Panc1 (cell line): ENCODE results near the gene PPARGC1A. TPM values are rescaled to one million over a fixed set of nuclear protein-coding genes. Genes with fewer than 3 reads are reported as not detected.

Experiments used
- ATAC-seq: fragments of 200-7000 bp; cut with Tn5 transposase; 2 replicates; pipeline ENCODE4 v1.9.1; 2020; ENCODE audit warnings: mild to moderate bottlenecking, moderate library complexity
- BruUV-seq: library from RNA; stranded (reverse); fragments of 400-500 nt; replicated peaks from 2 replicates; lab custom pipeline; 2021; lab: Mats Ljungman, UMichigan
- CTCF ChIA-PET: fragments of 300-600 bp; sonication (Branson Sonifier 250); formaldehyde crosslinking; loops from one replicate; lab custom pipeline; 2022; ENCODE audit warnings: antibody characterized with exemption; lab: Charles Lee
- POLR2A ChIA-PET: fragments of 300-600 bp; sonication (Branson Sonifier 250); formaldehyde crosslinking; loops from one replicate; lab custom pipeline; 2022; ENCODE audit warnings: antibody characterized with exemption; lab: Charles Lee
- DNase-seq: peaks from one replicate; pipeline ENCODE4 v3.0.0-alpha.2; 2010; ENCODE audit warnings: low read depth, low spot score
- H3K27ac ChIP-seq: 2 replicates; pipeline ENCODE4 v1.5.1; 2011; ENCODE audit warnings: mild to moderate bottlenecking, low read length, inconsistent platforms
- H3K27me3 ChIP-seq: fragments of 200-500 bp; sonication (Bioruptor generic); 2 replicates; pipeline ENCODE4 v1.6.0; 2014; ENCODE audit warnings: low read length, inconsistent platforms; ENCODE audit not compliant: control insufficient read depth, insufficient read depth
- H3K36me3 ChIP-seq: fragments of 200-500 bp; sonication (Bioruptor generic); 2 replicates; pipeline ENCODE4 v1.5.1; 2014; ENCODE audit warnings: inconsistent platforms, mild to moderate bottlenecking, low read length, moderate library complexity; ENCODE audit not compliant: control insufficient read depth, insufficient read depth
- H3K4me1 ChIP-seq: 2 replicates; pipeline ENCODE4 v1.5.1; 2011; ENCODE audit warnings: inconsistent platforms, mild to moderate bottlenecking, low read length, moderate library complexity; ENCODE audit not compliant: control insufficient read depth, insufficient read depth
- H3K4me3 ChIP-seq, 2 experiments: 2 replicates each; pipeline ENCODE4 v1.5.1; 2011 to 2012; ENCODE audit warnings: low read depth in 2 of 2, low read length in 2 of 2, mild to moderate bottlenecking in 2 of 2, inconsistent platforms in 1 of 2, moderate library complexity in 1 of 2
- H3K9me3 ChIP-seq: fragments of 200-500 bp; sonication (Bioruptor generic); 2 replicates; pipeline ENCODE4 v1.5.1; 2014; ENCODE audit warnings: low read depth, mild to moderate bottlenecking, inconsistent platforms, low read length, moderate library complexity; ENCODE audit not compliant: control insufficient read depth, insufficient read depth
- POLR2AphosphoS5 ChIP-seq: IDR thresholded peaks from 2 replicates; pipeline ENCODE4 v1.6.1; 2012; ENCODE audit warnings: mild to moderate bottlenecking, low read depth, low read length, moderate library complexity
- REST ChIP-seq, 2 experiments: IDR thresholded peaks; 2 replicates each; pipeline ENCODE4 v1.6.1; 2011 to 2012; ENCODE audit warnings: low read depth in 2 of 2, control low read depth in 1 of 2, low read length in 1 of 2, mild to moderate bottlenecking in 1 of 2, moderate library complexity in 1 of 2; ENCODE audit not compliant: insufficient read depth in 1 of 2
- SIN3A ChIP-seq: IDR thresholded peaks from 2 replicates; pipeline ENCODE4 v1.6.1; 2012; ENCODE audit warnings: low read depth, mild to moderate bottlenecking, low read length, moderate library complexity, borderline replicate concordance; ENCODE audit not compliant: insufficient read depth
- TCF7L2 ChIP-seq: IDR thresholded peaks from 2 replicates; pipeline ENCODE4 v1.6.1; 2011; ENCODE audit warnings: mild to moderate bottlenecking, low read depth, low read length, inconsistent platforms
- in situ Hi-C: cut with HindIII; loops from 2 replicates; pipeline ENCODE4 v1.10.0; 2016; ENCODE audit warnings: low sequenced_read_pairs, low pct_unique_long_range_greater_than_20kb
- intact Hi-C: fragments of 100-400 bp; cut with micrococcal nuclease; formaldehyde crosslinking; loops from one replicate; pipeline ENCODE4 v1.10.0; 2022; ENCODE audit not compliant: unreplicated experiment
- total RNA-seq: library from RNA; stranded (reverse); gene quantifications from one replicate; pipeline ENCODE4 v1.2.1, GENCODE V29; 2021; ENCODE audit not compliant: unreplicated experiment
- TF ChIP-seq, protein P1 (sequence below): fragments of 450-650 bp; IDR thresholded peaks from 2 replicates; pipeline ENCODE4 v1.5.1; 2017; ENCODE audit warnings: mild to moderate bottlenecking

The PPARGC1A gene
- total RNA-seq, 1 experiment from 2014 or later = 0.59 TPM

- Histone ChIP-seq H3K4me3 (no peak overlapping the region), H3K27ac (no peak overlapping the region), H3K36me3 (no peaks in the 10 kb centered on the region), H3K4me1 (no peaks in the 10 kb centered on the region), H3K27me3 (no peaks in the 10 kb centered on the region), H3K9me3 (no peaks in the 10 kb centered on the region)
- POLR2A ChIA-PET = no interaction called here
- CTCF ChIA-PET = no interaction called here
- BruUV-seq = no TSS peak
- DNase-seq (no peak), ATAC-seq (no peak)
- in situ Hi-C loops = no loop called here
- TF ChIP-seq POLR2AphosphoS5 (no peak), TCF7L2 (no peak), SIN3A (no peak), REST (IDR thresholded peaks at IDR 0.05; ENCODE audit: insufficient read depth in 1 of 2, low read depth in 2 of 2, low read length in 1 of 2) (no peak)
- TF ChIP-seq, protein P1, sequence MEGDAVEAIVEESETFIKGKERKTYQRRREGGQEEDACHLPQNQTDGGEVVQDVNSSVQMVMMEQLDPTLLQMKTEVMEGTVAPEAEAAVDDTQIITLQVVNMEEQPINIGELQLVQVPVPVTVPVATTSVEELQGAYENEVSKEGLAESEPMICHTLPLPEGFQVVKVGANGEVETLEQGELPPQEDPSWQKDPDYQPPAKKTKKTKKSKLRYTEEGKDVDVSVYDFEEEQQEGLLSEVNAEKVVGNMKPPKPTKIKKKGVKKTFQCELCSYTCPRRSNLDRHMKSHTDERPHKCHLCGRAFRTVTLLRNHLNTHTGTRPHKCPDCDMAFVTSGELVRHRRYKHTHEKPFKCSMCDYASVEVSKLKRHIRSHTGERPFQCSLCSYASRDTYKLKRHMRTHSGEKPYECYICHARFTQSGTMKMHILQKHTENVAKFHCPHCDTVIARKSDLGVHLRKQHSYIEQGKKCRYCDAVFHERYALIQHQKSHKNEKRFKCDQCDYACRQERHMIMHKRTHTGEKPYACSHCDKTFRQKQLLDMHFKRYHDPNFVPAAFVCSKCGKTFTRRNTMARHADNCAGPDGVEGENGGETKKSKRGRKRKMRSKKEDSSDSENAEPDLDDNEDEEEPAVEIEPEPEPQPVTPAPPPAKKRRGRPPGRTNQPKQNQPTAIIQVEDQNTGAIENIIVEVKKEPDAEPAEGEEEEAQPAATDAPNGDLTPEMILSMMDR = no peak
- intact Hi-C loops = no loop called here
These were observed 41.1 kb upstream of the PPARGC1A start for GRCh38 chr4:23930750-23931488.

DNA sequence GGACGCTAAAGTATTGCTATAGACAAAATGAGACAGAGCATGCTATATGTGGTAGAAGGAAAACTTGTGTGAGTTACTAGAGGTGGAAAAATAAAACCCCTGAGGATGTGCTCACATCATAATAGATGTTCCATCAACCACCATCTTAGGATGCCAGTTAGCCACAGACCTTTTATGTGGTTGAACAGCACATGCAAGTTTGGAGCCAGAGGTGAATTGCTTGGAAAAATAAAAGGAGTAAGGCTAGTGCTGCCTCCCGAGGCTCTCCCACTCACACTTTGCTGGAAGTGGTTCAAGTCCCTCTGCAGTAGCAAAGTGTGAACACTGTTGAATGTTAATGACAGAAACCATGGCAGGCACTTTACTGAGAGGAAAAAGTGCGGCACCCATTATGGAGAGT is 39.4 kb upstream of the PPARGC1A start:
- CTCF ChIA-PET = no interaction called here
- DNase-seq (no peak), ATAC-seq (no peak)

More for the DNA sequence above, 39.4 kb upstream of the PPARGC1A start:
- POLR2A ChIA-PET = interaction anchor here (0.7 kb wide), 1 partner anchor 27 kb away, joined by 13 read pairs; no protein-coding TSS in a partner anchor
- no peak overlapping the region for H3K27ac ChIP-seq
- no peaks in the 10 kb centered on the region for H3K27me3 ChIP-seq
- no TSS peak for BruUV-seq
- H3K4me3 ChIP-seq = no peak overlapping the region
- TF ChIP-seq, protein P1 = no peak
- TF ChIP-seq REST (IDR thresholded peaks at IDR 0.05; ENCODE audit: insufficient read depth in 1 of 2, low read depth in 2 of 2, low read length in 1 of 2) (no peak), SIN3A (no peak), POLR2AphosphoS5 (no peak), TCF7L2 (no peak)
- in situ Hi-C loops (no loop called here), intact Hi-C loops (no loop called here)
- no peaks in the 10 kb centered on the region for H3K36me3 ChIP-seq
- H3K9me3 ChIP-seq = no peaks in the 10 kb centered on the region
- H3K4me1 ChIP-seq = no peaks in the 10 kb centered on the region
